ENCODE results near the gene CYFIP1.

- no peak for TF ChIP-seq CTCF (conservative IDR thresholded peaks at IDR 0.05; ENCODE audit: low read depth, low read length)
- TF ChIP-seq EZH2 (IDR thresholded peaks at IDR 0.05; ENCODE audit: borderline replicate concordance, low read depth, low read length, poor library complexity, severe bottlenecking): no peak
Observed at GRCh38 chr15:23014394-23015000, 34.3 kb upstream of the CYFIP1 start.
